ENCODE measurements around the gene USP32.
A peak's percentile ranks its signal among the peaks of the same experiment; 100 is the strongest.

GRCh38 chr17:60351012-60351695, 40.8 kb downstream of the USP32 start:
- no peak for TF ChIP-seq REST (IDR thresholded peaks at IDR 0.05)
- no peak for TF ChIP-seq ATF3 (IDR thresholded peaks at IDR 0.05)
- no peak for TF ChIP-seq CTCF (IDR thresholded peaks at IDR 0.05; ENCODE audit: low read depth, low read length, missing input control)
- TF ChIP-seq HNF4A (conservative IDR thresholded peaks at IDR 0.05): peak in 1 of 2 donors; percentile 39
- TF ChIP-seq EGR1 (IDR thresholded peaks at IDR 0.05; ENCODE audit: low read depth in 2 of 2): no peak
- no peak for TF ChIP-seq TAF1 (conservative IDR thresholded peaks at IDR 0.05)
- no peak for TF ChIP-seq MAX (IDR thresholded peaks at IDR 0.05)
- no peak for TF ChIP-seq RXRA (IDR thresholded peaks at IDR 0.05)
- no peak for TF ChIP-seq GABPA (IDR thresholded peaks at IDR 0.05 in 1 of 2, conservative IDR thresholded peaks at IDR 0.05 in 1 of 2)
